ENCODE data around the gene MCRIP1. TPM values are rescaled to one million over a fixed set of nuclear protein-coding genes. Genes with fewer than 3 reads are reported as not detected.

Gene MCRIP1
- total and polyA plus RNA-seq, 2 of the 13 experiments (the other 11 are each of a cell fraction or from before 2014, with no cell fraction given) = 79.7 to 84.9 TPM

DNA sequence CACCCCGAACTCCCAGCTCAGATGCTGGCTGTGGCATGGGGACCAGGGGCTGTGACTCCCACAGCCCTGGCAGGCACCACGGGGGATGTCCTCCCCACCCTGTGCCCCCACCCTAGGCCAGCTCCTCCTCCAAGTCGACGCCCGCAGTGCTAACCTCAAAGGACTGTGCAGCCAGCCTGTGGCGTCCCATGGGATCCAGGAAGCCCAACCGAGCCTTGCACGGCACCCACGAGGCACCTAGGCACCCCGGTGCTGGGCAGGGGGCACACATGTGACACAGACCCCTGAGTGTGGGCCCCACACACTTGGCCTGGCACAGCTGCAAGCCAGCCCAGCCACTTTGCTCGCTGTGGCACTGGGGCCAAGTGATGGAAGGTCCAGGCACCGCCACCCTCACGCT, 25.3 kb downstream of the MCRIP1 start:
- no TSS peak for BruUV-seq (replicated peaks)
- no peak overlapping the region for H3K4me2 ChIP-seq (ENCODE audit: low read depth, low read length)
- no peaks in the 10 kb centered on the region for H3K36me3 ChIP-seq (replicated peaks in 1 of 2; ENCODE audit: control insufficient read depth in 1 of 2, insufficient read depth in 2 of 2, low read length in 2 of 2)
- no peak overlapping the region for H2AFZ ChIP-seq (ENCODE audit: low read length)
- DNase-seq (ENCODE audit: low spot score) (no peak), FAIRE-seq (no peak), ATAC-seq (no peak)
- H3K9me3 ChIP-seq (ENCODE audit: low read length) = no peaks in the 10 kb centered on the region
- peaks cover 18 to 77% of the 10 kb centered on the region in 2 experiments for H3K27me3 ChIP-seq (ENCODE audit: control insufficient read depth in 1 of 2, insufficient read depth in 2 of 2, low read length in 2 of 2)
- 28% methylated on average over 2 of the region's 13 CpGs for WGBS (ENCODE audit: low lambda C conversion rate)
- TF ChIP-seq HNRNPL (IDR thresholded peaks at IDR 0.05; ENCODE audit: low read depth, low read length) = 0 out of 2 replicates have a peak, but pooled peaks have one; percentile 15
- no peak for TF ChIP-seq ZSCAN25 (CRISPR knock-in tag; IDR thresholded peaks at IDR 0.05)
- no peaks in the 10 kb centered on the region for H3K79me2 ChIP-seq (ENCODE audit: insufficient read depth, low read length)
- ChIA-PET POLR2A (interaction anchor here (0.8 to 1.5 kb wide), 6 partner anchors 8 to 94 kb away, joined by 3 to 7 read pairs (median 4); no protein-coding TSS in a partner anchor), CTCF (ENCODE audit: low intra/inter-chr PET ratio, low total read pairs) (no interaction called here)
- intact Hi-C loops (cut with micrococcal nuclease; ENCODE audit: unreplicated experiment) (no loop called here), in situ Hi-C loops (cut with HindIII; ENCODE audit: extremely low pct_ligation_motif_present, low pct_unique_long_range_greater_than_20kb) (no loop called here)
- H4K20me1 ChIP-seq (ENCODE audit: insufficient read depth, low read length) = no peaks in the 10 kb centered on the region
- H3K4me3 ChIP-seq (replicated peaks in 1 of 3; ENCODE audit: insufficient read depth in 1 of 3, low read depth in 2 of 3, low read length in 3 of 3) = no peak overlapping the region
- no peak overlapping the region for H3K9ac ChIP-seq (ENCODE audit: insufficient read depth, low read depth, low read length)
- H3K4me1 ChIP-seq (ENCODE audit: insufficient read depth, low read length) = peaks cover 31% of the 10 kb centered on the region
- H3K27ac ChIP-seq (ENCODE audit: extremely low read length, insufficient read depth, low read length) = no peak overlapping the region

DNA sequence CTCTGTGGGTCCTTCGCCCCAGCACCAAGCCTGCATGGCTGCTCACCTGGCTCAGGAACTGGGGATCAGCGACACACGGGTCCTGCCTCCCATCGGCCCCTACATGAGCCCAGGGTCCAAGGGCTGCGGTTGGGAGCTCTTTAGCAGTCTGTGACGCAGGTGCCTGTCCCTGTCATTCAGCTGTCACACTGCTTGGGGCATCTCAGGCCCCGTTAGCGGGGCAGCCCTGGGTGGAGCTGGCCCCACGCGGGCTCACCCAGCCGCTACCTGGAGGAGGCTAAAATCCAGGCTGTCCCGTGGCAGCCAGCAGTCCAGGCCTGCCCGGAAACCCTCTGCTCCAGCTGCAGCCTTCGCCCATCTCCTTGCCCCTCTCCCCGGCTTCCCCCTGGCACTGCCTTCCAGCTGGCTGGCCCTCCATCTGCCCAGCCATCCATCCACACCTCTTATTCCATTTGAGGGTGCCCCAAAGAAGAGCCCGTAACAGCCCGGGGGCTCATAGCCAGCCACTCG, 25.8 kb downstream of the MCRIP1 start:
- peaks cover 21 to 79% of the 10 kb centered on the region in 2 experiments for H3K27me3 ChIP-seq (ENCODE audit: control insufficient read depth in 1 of 2, insufficient read depth in 2 of 2, low read length in 2 of 2)
- intact Hi-C loops (cut with micrococcal nuclease; ENCODE audit: unreplicated experiment) = no loop called here

More for the DNA sequence above, 25.8 kb downstream of the MCRIP1 start:
- H3K79me2 ChIP-seq (ENCODE audit: insufficient read depth, low read length) = no peaks in the 10 kb centered on the region
- in situ Hi-C loops (cut with HindIII; ENCODE audit: extremely low pct_ligation_motif_present, low pct_unique_long_range_greater_than_20kb) = no loop called here
- H3K9me3 ChIP-seq (ENCODE audit: low read length) = no peaks in the 10 kb centered on the region
- H4K20me1 ChIP-seq (ENCODE audit: insufficient read depth, low read length) = no peaks in the 10 kb centered on the region
- no peak overlapping the region for H2AFZ ChIP-seq (ENCODE audit: low read length)
- 0 out of 2 replicates have a peak, but pooled peaks have one; percentile 30 for TF ChIP-seq KMT2A (CRISPR knock-in tag; IDR thresholded peaks at IDR 0.05)
- TF ChIP-seq PCBP1 (IDR thresholded peaks at IDR 0.05; ENCODE audit: borderline replicate concordance, low read depth, low read length) = 0 out of 2 replicates have a peak, but pooled peaks have one; percentile 39
- 0 out of 2 replicates have a peak, but pooled peaks have one; percentile 49 for TF ChIP-seq MXD4 (CRISPR knock-in tag; IDR thresholded peaks at IDR 0.05)
- TF ChIP-seq, protein P1, sequence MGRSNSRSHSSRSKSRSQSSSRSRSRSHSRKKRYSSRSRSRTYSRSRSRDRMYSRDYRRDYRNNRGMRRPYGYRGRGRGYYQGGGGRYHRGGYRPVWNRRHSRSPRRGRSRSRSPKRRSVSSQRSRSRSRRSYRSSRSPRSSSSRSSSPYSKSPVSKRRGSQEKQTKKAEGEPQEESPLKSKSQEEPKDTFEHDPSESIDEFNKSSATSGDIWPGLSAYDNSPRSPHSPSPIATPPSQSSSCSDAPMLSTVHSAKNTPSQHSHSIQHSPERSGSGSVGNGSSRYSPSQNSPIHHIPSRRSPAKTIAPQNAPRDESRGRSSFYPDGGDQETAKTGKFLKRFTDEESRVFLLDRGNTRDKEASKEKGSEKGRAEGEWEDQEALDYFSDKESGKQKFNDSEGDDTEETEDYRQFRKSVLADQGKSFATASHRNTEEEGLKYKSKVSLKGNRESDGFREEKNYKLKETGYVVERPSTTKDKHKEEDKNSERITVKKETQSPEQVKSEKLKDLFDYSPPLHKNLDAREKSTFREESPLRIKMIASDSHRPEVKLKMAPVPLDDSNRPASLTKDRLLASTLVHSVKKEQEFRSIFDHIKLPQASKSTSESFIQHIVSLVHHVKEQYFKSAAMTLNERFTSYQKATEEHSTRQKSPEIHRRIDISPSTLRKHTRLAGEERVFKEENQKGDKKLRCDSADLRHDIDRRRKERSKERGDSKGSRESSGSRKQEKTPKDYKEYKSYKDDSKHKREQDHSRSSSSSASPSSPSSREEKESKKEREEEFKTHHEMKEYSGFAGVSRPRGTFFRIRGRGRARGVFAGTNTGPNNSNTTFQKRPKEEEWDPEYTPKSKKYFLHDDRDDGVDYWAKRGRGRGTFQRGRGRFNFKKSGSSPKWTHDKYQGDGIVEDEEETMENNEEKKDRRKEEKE (IDR thresholded peaks at IDR 0.05) = no peak
- TF ChIP-seq ZFX (CRISPR knock-in tag; IDR thresholded peaks at IDR 0.05; ENCODE audit: low read depth) = 0 out of 2 replicates have a peak, but pooled peaks have one; percentile 6
- no peak for TF ChIP-seq TSC22D2 (CRISPR knock-in tag; IDR thresholded peaks at IDR 0.05; ENCODE audit: borderline replicate concordance)
- no peak for TF ChIP-seq MYNN (CRISPR knock-in tag; IDR thresholded peaks at IDR 0.05; ENCODE audit: low read depth)
- no peak for TF ChIP-seq SP5 (CRISPR knock-in tag; IDR thresholded peaks at IDR 0.05; ENCODE audit: borderline replicate concordance, low read depth)
- no peak for TF ChIP-seq ZMYM3 (CRISPR knock-in tag; IDR thresholded peaks at IDR 0.05)
- peak; percentile 14; the same call in 1 of the 2 replicates for TF ChIP-seq HNF4A (CRISPR knock-in tag; IDR thresholded peaks at IDR 0.05)
- TF ChIP-seq RXRA (CRISPR knock-in tag; IDR thresholded peaks at IDR 0.05) = peak; percentile 19; the same call in 1 of the 2 replicates
- no peak overlapping the region for H3K27ac ChIP-seq (ENCODE audit: extremely low read length, insufficient read depth, low read length)
- H3K4me3 ChIP-seq (replicated peaks in 1 of 3; ENCODE audit: insufficient read depth in 1 of 3, low read depth in 2 of 3, low read length in 3 of 3) = peak overlapping the region in 1 of 3 experiments; percentile 41; a peak in 1 of 6 replicates
- WGBS (ENCODE audit: low lambda C conversion rate) = 41% methylated on average over 12 of the region's 18 CpGs
- H3K36me3 ChIP-seq (replicated peaks in 1 of 2; ENCODE audit: control insufficient read depth in 1 of 2, insufficient read depth in 2 of 2, low read length in 2 of 2) = no peaks in the 10 kb centered on the region
- peaks cover 37% of the 10 kb centered on the region for H3K4me1 ChIP-seq (ENCODE audit: insufficient read depth, low read length)
- BruUV-seq (replicated peaks) = no TSS peak
- DNase-seq (ENCODE audit: low spot score) (no peak), FAIRE-seq (no peak), ATAC-seq (peak; percentile 52)
- H3K9ac ChIP-seq (ENCODE audit: insufficient read depth, low read depth, low read length) = no peak overlapping the region
- H3K4me2 ChIP-seq (ENCODE audit: low read depth, low read length) = peak overlapping the region; percentile 37; the same call in 1 of the 2 replicates
- POLR2A ChIA-PET = interaction anchor here (0.9 to 1.5 kb wide), 9 partner anchors 8 to 93 kb away, joined by 3 to 7 read pairs (median 4); partner anchors contain the start of genes ALYREF and ANAPC11
- CTCF ChIA-PET (ENCODE audit: low intra/inter-chr PET ratio, low total read pairs) = no interaction called here
